H9 (cell line): ENCODE measurements around the gene FAXC. TPM values are rescaled to one million over a fixed set of nuclear protein-coding genes. Genes with fewer than 3 reads are reported as not detected.

Experiments
- DNase-seq: peaks from one replicate; pipeline ENCODE4 v3.0.0-alpha.2; 2017
- H2AFZ ChIP-seq: one replicate; pipeline ENCODE4 v1.6.1; 2013; ENCODE audit warnings: mild to moderate bottlenecking, low read length, control low read depth, moderate library complexity
- H2AK5ac ChIP-seq: 2 replicates; pipeline ENCODE4 v1.6.1; 2013; ENCODE audit warnings: low read length, control low read depth, mixed read lengths; ENCODE audit not compliant: insufficient read length
- H2BK120ac ChIP-seq: one replicate; pipeline ENCODE4 v1.6.1; 2013; ENCODE audit warnings: low read depth, mild to moderate bottlenecking, low read length, control low read depth, inconsistent platforms; ENCODE audit not compliant: poor library complexity, severe bottlenecking
- H2BK12ac ChIP-seq: 2 replicates; pipeline ENCODE4 v1.6.1; 2013; ENCODE audit warnings: low read length, control low read depth, mixed read lengths, low read depth; ENCODE audit not compliant: insufficient read length
- H2BK15ac ChIP-seq: 2 replicates; pipeline ENCODE4 v1.6.1; 2013; ENCODE audit warnings: low read depth, low read length, control low read depth
- H2BK20ac ChIP-seq: one replicate; pipeline ENCODE4 v1.6.1; 2013; ENCODE audit warnings: low read depth, mild to moderate bottlenecking, low read length, control low read depth, inconsistent platforms; ENCODE audit not compliant: poor library complexity, severe bottlenecking
- H2BK5ac ChIP-seq: 2 replicates; pipeline ENCODE4 v1.6.1; 2013; ENCODE audit warnings: low read length, control low read depth, mixed read lengths; ENCODE audit not compliant: insufficient read length
- H3K14ac ChIP-seq: 2 replicates; pipeline ENCODE4 v1.6.1; 2013; ENCODE audit warnings: low read length, control low read depth; ENCODE audit not compliant: insufficient read depth
- H3K18ac ChIP-seq: 2 replicates; pipeline ENCODE4 v1.6.1; 2013; ENCODE audit warnings: low read depth, mild to moderate bottlenecking, mixed read lengths, low read length, control low read depth; ENCODE audit not compliant: insufficient read length
- H3K23ac ChIP-seq: 2 replicates; pipeline ENCODE4 v1.6.1; 2013; ENCODE audit warnings: low read length, control low read depth, mixed read lengths, low read depth; ENCODE audit not compliant: insufficient read length
- H3K23me2 ChIP-seq: 2 replicates; pipeline ENCODE4 v1.6.1; 2013; ENCODE audit warnings: low read depth, mild to moderate bottlenecking, mixed read lengths, low read length, control low read depth; ENCODE audit not compliant: insufficient read length, poor library complexity, severe bottlenecking
- H3K27ac ChIP-seq: 2 replicates; pipeline ENCODE4 v1.5.1; 2013; ENCODE audit warnings: low read length, control low read depth, mixed read lengths, low read depth; ENCODE audit not compliant: insufficient read length
- H3K27me3 ChIP-seq: 2 replicates; pipeline ENCODE4 v1.6.1; 2013; ENCODE audit warnings: low read length, control low read depth, inconsistent platforms; ENCODE audit not compliant: insufficient read depth
- H3K4ac ChIP-seq: 2 replicates; pipeline ENCODE4 v1.6.1; 2013; ENCODE audit warnings: low read depth, mild to moderate bottlenecking, control low read depth, inconsistent platforms, low read length, moderate library complexity
- H3K4me1 ChIP-seq: 2 replicates; pipeline ENCODE4 v1.6.1; 2013; ENCODE audit warnings: low read length, control low read depth, inconsistent platforms; ENCODE audit not compliant: insufficient read depth
- H3K4me2 ChIP-seq: 2 replicates; pipeline ENCODE4 v1.6.1; 2013; ENCODE audit warnings: low read length, control low read depth, mixed read lengths; ENCODE audit not compliant: insufficient read length, insufficient read depth
- H3K56ac ChIP-seq: 2 replicates; pipeline ENCODE4 v1.6.1; 2013; ENCODE audit warnings: low read depth, mild to moderate bottlenecking, mixed read lengths, low read length, control low read depth; ENCODE audit not compliant: insufficient read length
- H3K79me1 ChIP-seq: 2 replicates; pipeline ENCODE4 v1.6.1; 2013; ENCODE audit warnings: low read depth, mild to moderate bottlenecking, moderate library complexity, low read length, control low read depth, inconsistent platforms; ENCODE audit not compliant: insufficient read depth, poor library complexity, severe bottlenecking
- H3K79me2 ChIP-seq: 2 replicates; pipeline ENCODE4 v1.6.1; 2013; ENCODE audit warnings: low read length, control low read depth, inconsistent platforms; ENCODE audit not compliant: insufficient read depth
- H3K9ac ChIP-seq: 2 replicates; pipeline ENCODE4 v1.6.1; 2013; ENCODE audit warnings: low read length, control low read depth, mixed read lengths; ENCODE audit not compliant: insufficient read length; ENCODE audit errors: extremely low read depth
- H3K9me3 ChIP-seq: one replicate; pipeline ENCODE4 v1.6.1; 2013; ENCODE audit warnings: low read depth, low read length, inconsistent platforms; ENCODE audit not compliant: control insufficient read depth
- H3T11ph ChIP-seq: one replicate; pipeline ENCODE4 v1.6.1; 2013; ENCODE audit warnings: mild to moderate bottlenecking, low read length, control low read depth, inconsistent platforms
- H4K20me1 ChIP-seq: one replicate; pipeline ENCODE4 v1.6.1; 2013; ENCODE audit not compliant: control insufficient read depth, insufficient read length, insufficient read depth
- H4K5ac ChIP-seq: 2 replicates; pipeline ENCODE4 v1.6.1; 2013; ENCODE audit warnings: low read depth, mild to moderate bottlenecking, mixed read lengths, low read length, control low read depth; ENCODE audit not compliant: insufficient read length
- H4K8ac ChIP-seq: replicated peaks from 2 replicates; pipeline ENCODE4 v1.6.1; 2013; ENCODE audit warnings: low read length, control low read depth, mixed read lengths, low read depth; ENCODE audit not compliant: insufficient read length
- H4K91ac ChIP-seq: 2 replicates; pipeline ENCODE4 v1.6.1; 2013; ENCODE audit warnings: low read depth, mild to moderate bottlenecking, moderate library complexity, mixed read lengths, low read length, control low read depth; ENCODE audit not compliant: insufficient read length
- H3K27ac Mint-ChIP-seq, 3 experiments: 2 replicates in 2 of 3; 3 replicates in 1 of 3; pipeline ENCODE4 v1.8.0; 2020 to 2021; ENCODE audit warnings: mixed read lengths in 3 of 3, mild to moderate bottlenecking in 1 of 3, moderate library complexity in 1 of 3
- H3K27me3 Mint-ChIP-seq: 2 replicates; pipeline ENCODE4 v1.8.0; 2021; ENCODE audit warnings: low read depth, mild to moderate bottlenecking, moderate library complexity, mixed read lengths
- H3K36me3 Mint-ChIP-seq, 3 experiments: 2 replicates in 2 of 3; 3 replicates in 1 of 3; pipeline ENCODE4 v1.8.0; 2020 to 2021; ENCODE audit warnings: low read depth in 3 of 3, mixed read lengths in 3 of 3; ENCODE audit not compliant: insufficient read depth in 1 of 3
- H3K4me1 Mint-ChIP-seq, 2 experiments: 2 replicates each; pipeline ENCODE4 v1.8.0; 2020; ENCODE audit warnings: mixed read lengths in 2 of 2
- H3K4me3 Mint-ChIP-seq, 2 experiments: 2 replicates in 1 of 2; 3 replicates in 1 of 2; pipeline ENCODE4 v1.8.0; 2020 to 2021; ENCODE audit warnings: mild to moderate bottlenecking in 2 of 2, mixed read lengths in 2 of 2, moderate library complexity in 1 of 2
- H3K9me3 Mint-ChIP-seq, 2 experiments: 2 replicates in 1 of 2; 3 replicates in 1 of 2; pipeline ENCODE4 v1.8.0; 2020; ENCODE audit warnings: mild to moderate bottlenecking in 2 of 2, mixed read lengths in 2 of 2, moderate library complexity in 1 of 2
- WGBS: extraction: QIAGEN DNeasy Blood & Tissue Kit; methylation state at CpG from one replicate; pipeline ENCODE4 v1.1.7; 2013; ENCODE audit warnings: missing lambda C conversion rate, low lambda C conversion rate, mixed read lengths; ENCODE audit not compliant: insufficient read length; ENCODE audit errors: extremely low coverage; 5-methylcytosine and 5-hydroxymethylcytosine counted together
- total RNA-seq: library from RNA; stranded (reverse); gene quantifications from 2 replicates; pipeline ENCODE4 v1.2.1, GENCODE V29; 2021
- TF ChIP-seq, protein P1 (sequence below): fragments of 200-600 bp; sonication (generic); conservative IDR thresholded peaks from 3 replicates; pipeline ENCODE4 v1.8.0; 2021; ENCODE audit warnings: antibody characterized with exemption, mild to moderate bottlenecking

FAXC gene
- total RNA-seq, 1 experiment from 2014 or later = 17.2 TPM

DNA sequence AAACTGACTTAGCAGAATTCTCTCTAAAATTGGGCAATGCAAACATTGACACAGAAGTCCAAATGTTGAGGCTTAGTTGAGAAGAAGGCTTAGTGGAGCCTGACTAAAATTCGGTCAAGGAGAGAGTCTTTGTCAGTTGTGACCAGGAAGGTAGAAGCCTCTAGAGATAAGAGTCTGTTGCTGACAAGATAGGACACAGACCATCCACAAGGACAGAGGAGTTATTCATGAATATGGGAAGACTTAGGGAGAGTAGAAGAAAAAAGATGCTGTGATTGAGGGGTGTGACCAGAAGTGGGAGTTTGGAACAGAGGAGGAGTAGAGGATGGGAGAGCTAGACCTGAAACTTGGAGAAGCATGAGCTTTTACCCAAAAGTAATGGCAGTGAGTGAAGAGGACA is 7.2 kb upstream of the FAXC start:
- no peak overlapping the region for H3K4me3 Mint-ChIP-seq
- H3K27me3 Mint-ChIP-seq = peaks cover 12% of the 10 kb centered on the region
- no peak overlapping the region for H2BK15ac ChIP-seq
- H3T11ph ChIP-seq = no peak overlapping the region
- no peaks in the 10 kb centered on the region for H3K23me2 ChIP-seq
- H2BK12ac ChIP-seq = no peak overlapping the region
- H3K4ac ChIP-seq = no peak overlapping the region
- H3K9me3 Mint-ChIP-seq = no peaks in the 10 kb centered on the region
- no peak overlapping the region for H2AK5ac ChIP-seq
- H3K4me1 ChIP-seq = no peaks in the 10 kb centered on the region
- H3K4me1 Mint-ChIP-seq = no peaks in the 10 kb centered on the region
- H3K18ac ChIP-seq = no peak overlapping the region
- no peak overlapping the region for H4K91ac ChIP-seq
- no CpG with 5 or more reads among the region's 1 CpG for WGBS
- H2AFZ ChIP-seq = no peak overlapping the region
- no peak overlapping the region for H2BK120ac ChIP-seq
- no peak overlapping the region for H3K27ac Mint-ChIP-seq
- H2BK20ac ChIP-seq = no peak overlapping the region
- DNase-seq = no peak
- no peaks in the 10 kb centered on the region for H3K36me3 Mint-ChIP-seq
- H4K5ac ChIP-seq = no peak overlapping the region
- no peaks in the 10 kb centered on the region for H3K27me3 ChIP-seq
- H4K20me1 ChIP-seq = no peaks in the 10 kb centered on the region
- no peak overlapping the region for H3K27ac ChIP-seq
- no peaks in the 10 kb centered on the region for H3K79me2 ChIP-seq
- no peak overlapping the region for H4K8ac ChIP-seq
- H2BK5ac ChIP-seq = no peak overlapping the region
- no peak overlapping the region for H3K14ac ChIP-seq
- no peak overlapping the region for H3K4me2 ChIP-seq
- no peak overlapping the region for H3K9ac ChIP-seq
- H3K79me1 ChIP-seq = no peaks in the 10 kb centered on the region
- TF ChIP-seq, protein P1, sequence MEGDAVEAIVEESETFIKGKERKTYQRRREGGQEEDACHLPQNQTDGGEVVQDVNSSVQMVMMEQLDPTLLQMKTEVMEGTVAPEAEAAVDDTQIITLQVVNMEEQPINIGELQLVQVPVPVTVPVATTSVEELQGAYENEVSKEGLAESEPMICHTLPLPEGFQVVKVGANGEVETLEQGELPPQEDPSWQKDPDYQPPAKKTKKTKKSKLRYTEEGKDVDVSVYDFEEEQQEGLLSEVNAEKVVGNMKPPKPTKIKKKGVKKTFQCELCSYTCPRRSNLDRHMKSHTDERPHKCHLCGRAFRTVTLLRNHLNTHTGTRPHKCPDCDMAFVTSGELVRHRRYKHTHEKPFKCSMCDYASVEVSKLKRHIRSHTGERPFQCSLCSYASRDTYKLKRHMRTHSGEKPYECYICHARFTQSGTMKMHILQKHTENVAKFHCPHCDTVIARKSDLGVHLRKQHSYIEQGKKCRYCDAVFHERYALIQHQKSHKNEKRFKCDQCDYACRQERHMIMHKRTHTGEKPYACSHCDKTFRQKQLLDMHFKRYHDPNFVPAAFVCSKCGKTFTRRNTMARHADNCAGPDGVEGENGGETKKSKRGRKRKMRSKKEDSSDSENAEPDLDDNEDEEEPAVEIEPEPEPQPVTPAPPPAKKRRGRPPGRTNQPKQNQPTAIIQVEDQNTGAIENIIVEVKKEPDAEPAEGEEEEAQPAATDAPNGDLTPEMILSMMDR = no peak
- no peak overlapping the region for H3K23ac ChIP-seq
- no peak overlapping the region for H3K56ac ChIP-seq
- no peaks in the 10 kb centered on the region for H3K9me3 ChIP-seq
